ENCODE results near the gene MLN.

DNA sequence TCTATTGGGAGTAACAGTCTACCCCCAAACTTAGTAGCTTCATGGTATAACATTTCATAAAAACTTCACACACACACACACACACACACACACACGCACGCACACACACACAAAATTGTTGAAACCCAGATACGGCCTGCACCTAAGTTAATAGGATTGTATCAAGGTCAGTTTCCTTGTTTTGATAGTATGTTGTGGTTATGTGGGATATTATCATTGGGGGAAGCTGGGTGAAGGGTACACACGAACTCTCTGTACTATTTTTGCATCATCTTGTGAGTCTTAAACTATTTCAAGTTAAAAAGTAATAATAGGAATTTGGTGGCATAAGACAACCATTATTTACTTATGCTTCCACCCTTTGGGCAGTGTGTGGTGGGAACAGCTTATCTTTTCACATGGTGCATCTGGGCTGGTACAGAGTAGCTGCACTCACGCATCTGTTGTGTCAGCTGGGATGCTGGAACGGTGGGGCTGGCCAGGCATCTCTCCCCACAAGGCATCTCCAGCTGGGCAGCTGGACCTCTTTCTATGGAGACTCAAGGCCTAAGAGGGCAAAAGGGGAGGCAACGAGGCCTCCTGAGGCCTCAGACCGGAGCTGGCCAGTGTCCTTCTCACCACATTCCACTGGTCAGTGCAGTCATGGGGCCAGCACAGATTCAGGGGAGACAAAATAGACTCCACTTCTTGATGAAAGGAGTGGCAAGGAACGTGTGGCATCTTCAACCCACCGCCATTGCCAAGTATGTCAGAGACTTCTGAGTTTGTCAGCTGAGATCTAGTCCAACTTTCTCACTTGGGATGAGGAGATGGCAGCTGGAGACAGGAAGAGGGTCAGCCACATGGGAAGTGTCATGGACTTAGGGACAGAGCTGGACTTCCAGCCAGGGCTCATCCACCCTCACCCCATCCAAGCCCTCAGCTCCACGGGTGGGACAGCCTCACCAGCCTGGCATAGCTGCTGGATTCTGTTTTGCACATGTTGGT lies 36.6 kb downstream of the MLN start:
- TF ChIP-seq, protein P1, sequence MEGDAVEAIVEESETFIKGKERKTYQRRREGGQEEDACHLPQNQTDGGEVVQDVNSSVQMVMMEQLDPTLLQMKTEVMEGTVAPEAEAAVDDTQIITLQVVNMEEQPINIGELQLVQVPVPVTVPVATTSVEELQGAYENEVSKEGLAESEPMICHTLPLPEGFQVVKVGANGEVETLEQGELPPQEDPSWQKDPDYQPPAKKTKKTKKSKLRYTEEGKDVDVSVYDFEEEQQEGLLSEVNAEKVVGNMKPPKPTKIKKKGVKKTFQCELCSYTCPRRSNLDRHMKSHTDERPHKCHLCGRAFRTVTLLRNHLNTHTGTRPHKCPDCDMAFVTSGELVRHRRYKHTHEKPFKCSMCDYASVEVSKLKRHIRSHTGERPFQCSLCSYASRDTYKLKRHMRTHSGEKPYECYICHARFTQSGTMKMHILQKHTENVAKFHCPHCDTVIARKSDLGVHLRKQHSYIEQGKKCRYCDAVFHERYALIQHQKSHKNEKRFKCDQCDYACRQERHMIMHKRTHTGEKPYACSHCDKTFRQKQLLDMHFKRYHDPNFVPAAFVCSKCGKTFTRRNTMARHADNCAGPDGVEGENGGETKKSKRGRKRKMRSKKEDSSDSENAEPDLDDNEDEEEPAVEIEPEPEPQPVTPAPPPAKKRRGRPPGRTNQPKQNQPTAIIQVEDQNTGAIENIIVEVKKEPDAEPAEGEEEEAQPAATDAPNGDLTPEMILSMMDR (IDR thresholded peaks at IDR 0.05; ENCODE audit: low read depth, low read length, poor library complexity, severe bottlenecking): no peak
- no peak for TF ChIP-seq EZH2phosphoT487 (IDR thresholded peaks at IDR 0.05; ENCODE audit: borderline replicate concordance, low read length)
